NCI-H1694 treated with DMSO at 0.1 percent for 48 hours (cell line): ENCODE measurements around the gene PAX2.

Source experiments
- DNase-seq: peaks from one replicate; lab custom pipeline; 2025; lab: John Stamatoyannopoulos, UW

PAX2 gene

DNA sequence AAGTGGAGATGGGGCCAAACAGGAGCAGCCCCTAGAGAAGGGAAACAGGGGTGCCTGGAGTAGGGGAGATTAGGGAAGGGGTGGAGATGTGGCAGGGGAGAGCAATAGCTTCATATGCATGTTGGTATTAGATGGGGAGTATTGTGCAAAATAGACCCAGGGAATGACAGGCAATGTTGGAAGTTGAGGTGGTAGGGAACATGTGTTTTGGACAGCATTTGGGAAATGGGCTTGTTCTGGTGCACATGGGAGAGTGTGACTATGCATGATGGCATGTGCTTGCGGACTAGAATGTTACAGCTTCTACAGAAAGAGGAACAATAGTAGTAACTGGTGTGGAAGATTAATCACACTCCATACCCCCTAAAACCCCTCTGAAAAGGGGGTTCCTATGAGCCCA lies 10.4 kb downstream of the PAX2 start:
- DNase-seq, result no peak

- DNase-seq, result no peak
These were observed 13.9 kb downstream of the PAX2 start for GRCh38 chr10:100759331-100759730.

GRCh38 chr10:100760726-100761125 lies 15.3 kb downstream of the PAX2 start:
- DNase-seq, result no peak

- no peak for DNase-seq
These were observed 15.8 kb downstream of the PAX2 start for GRCh38 chr10:100761191-100761590.

- DNase-seq, result no peak
These were observed 17.8 kb downstream of the PAX2 start for GRCh38 chr10:100763043-100763747.

- no peak for DNase-seq
These were observed 21.5 kb downstream of the PAX2 start for GRCh38 chr10:100766693-100767421.

- DNase-seq, result no peak
These were observed 22.0 kb downstream of the PAX2 start for GRCh38 chr10:100767422-100767775.

GRCh38 chr10:100769481-100769880 lies 24.1 kb downstream of the PAX2 start:
- DNase-seq, result no peak

GRCh38 chr10:100773646-100774045 lies 28.3 kb downstream of the PAX2 start:
- no peak for DNase-seq

- DNase-seq, result no peak
These were observed 28.8 kb downstream of the PAX2 start for GRCh38 chr10:100774223-100774622.

- no peak for DNase-seq
These were observed 29.5 kb downstream of the PAX2 start for GRCh38 chr10:100774876-100775275.

DNA sequence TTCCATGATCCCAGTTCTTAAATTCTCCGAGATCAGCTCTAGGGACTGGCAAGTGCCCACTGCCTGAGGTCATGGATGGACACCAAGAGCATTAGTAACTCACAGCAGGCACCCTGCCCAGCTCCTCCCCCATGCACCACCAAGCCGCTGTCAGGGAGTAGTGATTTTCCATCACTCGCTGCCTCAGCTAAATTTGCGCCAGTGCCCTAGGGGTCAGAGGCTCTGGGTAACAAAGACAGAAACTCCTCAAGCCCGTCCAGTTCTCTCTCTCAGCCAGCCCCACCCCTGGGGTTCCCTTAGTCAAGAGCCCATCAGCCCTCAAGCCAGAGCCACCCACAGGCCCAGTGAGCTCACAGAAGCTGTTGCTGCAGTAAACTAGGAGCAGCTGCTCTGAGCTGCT lies 30.0 kb downstream of the PAX2 start:
- no peak for DNase-seq

GRCh38 chr10:100775871-100776270 lies 30.5 kb downstream of the PAX2 start:
- DNase-seq, result no peak

- no peak for DNase-seq
These were observed 31.3 kb downstream of the PAX2 start for GRCh38 chr10:100776671-100777070.

DNA sequence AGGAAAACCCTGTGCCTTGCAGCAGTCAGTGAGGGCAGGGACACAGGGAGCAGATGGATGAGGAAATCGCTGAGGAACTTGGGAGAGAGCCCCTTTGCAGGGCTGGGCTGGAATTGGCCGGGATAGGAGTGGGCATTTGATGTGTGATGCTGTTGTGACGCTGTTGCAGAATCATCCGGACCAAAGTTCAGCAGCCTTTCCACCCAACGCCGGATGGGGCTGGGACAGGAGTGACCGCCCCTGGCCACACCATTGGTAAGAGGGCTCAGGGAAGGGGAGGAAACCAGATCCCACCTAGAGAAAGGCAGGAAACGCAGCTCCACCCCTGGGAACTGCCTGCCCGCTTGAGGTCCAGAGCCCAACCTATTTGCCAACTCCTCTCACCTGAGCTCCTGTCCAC lies 33.9 kb downstream of the PAX2 start:
- DNase-seq, result no peak

- no peak for DNase-seq
These were observed 34.9 kb downstream of the PAX2 start for GRCh38 chr10:100780324-100780723.

- no peak for DNase-seq
These were observed 35.8 kb downstream of the PAX2 start for GRCh38 chr10:100781145-100781665.

DNA sequence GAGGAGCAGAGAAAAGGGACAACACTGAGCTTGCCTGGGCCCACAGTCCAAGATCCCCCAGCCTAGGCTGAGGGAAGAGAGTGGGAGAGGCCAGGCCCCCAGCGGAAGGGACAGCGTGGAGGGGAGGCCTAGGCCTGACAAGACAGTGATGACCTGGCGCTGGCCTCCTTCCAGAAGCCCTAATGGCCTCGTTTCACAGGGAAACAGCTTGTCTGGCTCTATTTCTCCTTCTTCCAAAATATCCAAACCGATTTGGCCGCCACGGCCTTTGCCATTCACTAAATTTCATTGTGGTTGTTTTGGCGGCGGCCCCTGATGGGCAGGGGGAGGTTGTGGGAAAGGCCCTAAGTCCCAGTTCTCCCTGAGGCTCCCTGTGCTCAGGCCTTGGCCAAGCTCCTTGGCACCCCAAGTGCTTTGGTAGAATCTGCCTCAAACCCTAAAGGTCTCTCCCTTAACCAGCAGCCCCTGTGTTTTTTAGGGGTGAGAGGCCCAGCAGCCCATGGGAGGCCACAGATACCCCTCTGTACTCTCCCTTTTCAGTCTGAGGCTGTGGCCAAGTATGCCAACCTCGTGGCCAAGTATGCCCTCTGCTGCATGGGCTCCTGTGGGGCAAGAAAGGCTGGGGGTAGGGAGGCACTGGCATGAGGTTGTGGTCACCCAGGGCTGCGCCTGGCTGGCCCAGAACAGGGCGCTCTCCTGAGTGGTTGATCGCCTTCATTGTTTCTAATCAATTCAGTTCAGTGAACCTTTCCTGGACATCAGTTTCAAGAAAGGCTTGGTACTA lies 37.3 kb downstream of the PAX2 start:
- DNase-seq, result no peak

GRCh38 chr10:100784126-100784525 lies 38.7 kb downstream of the PAX2 start:
- no peak for DNase-seq

GRCh38 chr10:100786591-100786990 lies 41.2 kb downstream of the PAX2 start:
- DNase-seq, result no peak

GRCh38 chr10:100788002-100788903 lies 42.9 kb downstream of the PAX2 start:
- no peak for DNase-seq

DNA sequence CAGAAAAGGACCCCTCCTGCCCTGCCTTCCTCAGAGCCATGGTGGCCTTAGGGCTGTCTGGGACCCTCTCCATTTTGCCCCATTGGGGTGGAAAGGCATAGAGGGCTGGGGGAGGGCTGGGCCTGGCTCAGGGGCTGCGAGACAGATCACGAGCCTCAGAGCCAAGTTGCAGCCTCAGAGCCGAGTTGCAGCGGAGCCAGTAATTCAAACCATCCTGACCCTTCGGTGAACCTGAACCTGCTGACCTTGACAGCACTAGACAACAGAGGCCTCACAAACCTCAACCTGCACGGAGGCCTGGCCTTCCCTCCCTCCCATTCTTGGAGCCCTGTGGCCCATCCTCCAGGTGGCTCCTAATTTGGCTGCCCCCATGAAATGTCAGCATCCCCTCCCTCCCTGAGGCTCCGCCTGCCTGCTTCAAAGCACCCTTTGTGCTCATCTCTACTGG lies 45.4 kb downstream of the PAX2 start:
- no peak for DNase-seq
